Nephron progenitor cell (in vitro differentiated cells): ENCODE data around the gene KIF26B.

Experiments
- DNase-seq: peaks from one replicate; pipeline ENCODE4 v3.0.0; 2021
- H3K27ac Mint-ChIP-seq: 2 replicates; pipeline ENCODE4 v1.8.0; 2021; ENCODE audit warnings: mild to moderate bottlenecking, moderate library complexity, mixed read lengths
- H3K27me3 Mint-ChIP-seq: 2 replicates; pipeline ENCODE4 v1.8.0; 2021; ENCODE audit warnings: mild to moderate bottlenecking, low read depth, mixed read lengths; ENCODE audit not compliant: poor library complexity
- H3K36me3 Mint-ChIP-seq: 2 replicates; pipeline ENCODE4 v1.8.0; 2021; ENCODE audit warnings: low read depth, mixed read lengths
- H3K4me1 Mint-ChIP-seq: 2 replicates; pipeline ENCODE4 v1.8.0; 2021; ENCODE audit warnings: mixed read lengths
- H3K4me3 Mint-ChIP-seq: 2 replicates; pipeline ENCODE4 v1.8.0; 2021; ENCODE audit warnings: mild to moderate bottlenecking, moderate library complexity, mixed read lengths
- H3K9me3 Mint-ChIP-seq: 2 replicates; pipeline ENCODE4 v1.8.0; 2021; ENCODE audit warnings: mild to moderate bottlenecking, moderate library complexity, mixed read lengths
- TF ChIP-seq, protein P1 (sequence below): fragments of 200-600 bp; sonication (generic); IDR thresholded peaks from 2 replicates; pipeline ENCODE4 v1.5.0; 2021; ENCODE audit warnings: antibody characterized with exemption

The KIF26B gene

GRCh38 chr1:245183429-245183828 lies 28.6 kb downstream of the KIF26B start:
- no peak overlapping the region for H3K27ac Mint-ChIP-seq
- peaks cover 3% of the 10 kb centered on the region for H3K27me3 Mint-ChIP-seq
- no peak overlapping the region for H3K4me3 Mint-ChIP-seq

DNA sequence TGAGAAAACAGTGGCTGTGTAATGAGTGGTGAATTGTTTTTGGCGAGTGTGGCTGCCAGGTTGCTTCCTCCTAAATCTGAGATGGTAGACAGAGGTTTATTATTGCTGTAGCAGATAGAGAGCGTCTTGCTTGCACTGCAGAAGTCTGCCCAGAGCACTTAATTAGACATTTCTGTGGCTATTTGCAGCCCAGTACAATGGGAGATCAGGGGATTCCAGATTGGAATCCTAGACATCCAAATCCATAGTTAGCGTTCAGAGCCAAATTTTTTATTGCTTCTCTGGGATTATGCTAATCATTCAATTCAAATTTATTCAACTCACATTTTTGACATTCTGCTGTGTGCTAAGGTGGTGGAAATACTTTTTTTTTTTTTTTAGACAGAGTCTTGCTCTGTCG lies 30.0 kb downstream of the KIF26B start:
- Mint-ChIP-seq H3K36me3 (peaks cover 47% of the 10 kb centered on the region), H3K27me3 (peaks cover 3% of the 10 kb centered on the region), H3K4me3 (no peak overlapping the region), H3K9me3 (no peaks in the 10 kb centered on the region), H3K27ac (peak overlapping the region; percentile 47), H3K4me1 (peaks cover 49% of the 10 kb centered on the region)
- DNase-seq = no peak
- TF ChIP-seq, protein P1, sequence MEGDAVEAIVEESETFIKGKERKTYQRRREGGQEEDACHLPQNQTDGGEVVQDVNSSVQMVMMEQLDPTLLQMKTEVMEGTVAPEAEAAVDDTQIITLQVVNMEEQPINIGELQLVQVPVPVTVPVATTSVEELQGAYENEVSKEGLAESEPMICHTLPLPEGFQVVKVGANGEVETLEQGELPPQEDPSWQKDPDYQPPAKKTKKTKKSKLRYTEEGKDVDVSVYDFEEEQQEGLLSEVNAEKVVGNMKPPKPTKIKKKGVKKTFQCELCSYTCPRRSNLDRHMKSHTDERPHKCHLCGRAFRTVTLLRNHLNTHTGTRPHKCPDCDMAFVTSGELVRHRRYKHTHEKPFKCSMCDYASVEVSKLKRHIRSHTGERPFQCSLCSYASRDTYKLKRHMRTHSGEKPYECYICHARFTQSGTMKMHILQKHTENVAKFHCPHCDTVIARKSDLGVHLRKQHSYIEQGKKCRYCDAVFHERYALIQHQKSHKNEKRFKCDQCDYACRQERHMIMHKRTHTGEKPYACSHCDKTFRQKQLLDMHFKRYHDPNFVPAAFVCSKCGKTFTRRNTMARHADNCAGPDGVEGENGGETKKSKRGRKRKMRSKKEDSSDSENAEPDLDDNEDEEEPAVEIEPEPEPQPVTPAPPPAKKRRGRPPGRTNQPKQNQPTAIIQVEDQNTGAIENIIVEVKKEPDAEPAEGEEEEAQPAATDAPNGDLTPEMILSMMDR = no peak

More at GRCh38 chr1:245183429-245183828, 28.6 kb downstream of the KIF26B start:
- H3K4me1 Mint-ChIP-seq = peaks cover 60% of the 10 kb centered on the region
- peaks cover 36% of the 10 kb centered on the region for H3K36me3 Mint-ChIP-seq
- TF ChIP-seq, protein P1 = no peak
- no peak for DNase-seq
- H3K9me3 Mint-ChIP-seq = no peaks in the 10 kb centered on the region

GRCh38 chr1:245188403-245188802 lies 33.6 kb downstream of the KIF26B start:
- no peak overlapping the region for H3K4me3 Mint-ChIP-seq
- H3K27ac Mint-ChIP-seq = no peak overlapping the region
- H3K27me3 Mint-ChIP-seq = no peaks in the 10 kb centered on the region
- no peak for DNase-seq
- peaks cover 27% of the 10 kb centered on the region for H3K4me1 Mint-ChIP-seq
- TF ChIP-seq, protein P1 = no peak
- no peaks in the 10 kb centered on the region for H3K9me3 Mint-ChIP-seq
- H3K36me3 Mint-ChIP-seq = peaks cover 46% of the 10 kb centered on the region

DNA sequence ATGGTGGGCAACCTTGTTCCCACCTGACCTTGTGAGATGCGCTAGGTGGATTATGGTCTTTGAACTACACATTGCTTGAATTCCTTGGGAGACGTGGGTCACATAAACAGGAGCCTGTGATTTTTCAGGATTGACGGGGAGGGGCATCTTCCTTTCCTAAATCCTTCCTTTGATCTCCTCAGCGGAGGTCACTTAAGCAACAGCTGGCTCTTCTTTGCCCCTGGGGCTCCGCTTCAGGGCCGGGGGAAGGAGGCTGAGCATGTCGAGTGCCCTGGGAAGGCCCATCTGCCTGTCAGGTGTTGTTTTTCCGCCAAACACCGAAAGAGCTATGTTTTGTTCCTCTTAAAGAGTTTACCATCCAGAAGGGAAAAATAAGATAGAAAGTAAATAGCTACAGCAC lies 40.6 kb downstream of the KIF26B start:
- no peaks in the 10 kb centered on the region for H3K27me3 Mint-ChIP-seq
- H3K9me3 Mint-ChIP-seq = no peaks in the 10 kb centered on the region
- H3K27ac Mint-ChIP-seq = no peak overlapping the region
- TF ChIP-seq, protein P1 = no peak
- H3K4me3 Mint-ChIP-seq = no peak overlapping the region
- no peak for DNase-seq
- H3K4me1 Mint-ChIP-seq = peaks cover 57% of the 10 kb centered on the region
- H3K36me3 Mint-ChIP-seq = peaks cover 55% of the 10 kb centered on the region

- Mint-ChIP-seq H3K27ac (no peak overlapping the region), H3K4me3 (no peak overlapping the region), H3K9me3 (no peaks in the 10 kb centered on the region), H3K36me3 (peaks cover 57% of the 10 kb centered on the region), H3K4me1 (peaks cover 75% of the 10 kb centered on the region), H3K27me3 (no peaks in the 10 kb centered on the region)
- TF ChIP-seq, protein P1 = no peak
- DNase-seq = no peak
Measured at GRCh38 chr1:245197121-245197520, 42.3 kb downstream of the KIF26B start.

DNA sequence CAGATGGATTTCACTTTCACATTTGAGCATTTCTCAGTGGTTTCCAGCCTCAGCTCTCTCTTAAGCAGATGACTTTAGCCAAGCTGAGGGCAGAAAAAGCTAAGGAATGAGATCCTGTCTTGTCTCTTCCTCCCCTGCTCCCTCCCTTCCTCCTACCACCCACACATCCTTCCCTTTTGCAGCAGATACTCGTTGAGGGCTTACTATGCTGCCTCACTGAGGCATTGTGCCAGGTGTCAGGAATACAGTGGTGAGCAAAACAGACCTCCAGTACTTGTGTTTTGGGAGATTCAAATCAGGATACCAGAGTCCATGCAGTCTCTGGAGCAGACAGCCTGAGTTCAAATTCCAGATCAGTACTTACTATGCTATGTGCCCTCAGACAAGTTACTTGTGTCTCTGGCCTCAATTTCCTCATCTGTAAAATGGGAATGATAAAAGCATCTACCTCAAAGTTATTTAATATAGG lies 43.2 kb downstream of the KIF26B start:
- H3K9me3 Mint-ChIP-seq = no peaks in the 10 kb centered on the region
- H3K4me3 Mint-ChIP-seq = no peak overlapping the region
- no peaks in the 10 kb centered on the region for H3K27me3 Mint-ChIP-seq
- peak overlapping the region; percentile 28 for H3K27ac Mint-ChIP-seq
- H3K4me1 Mint-ChIP-seq = peaks cover 70% of the 10 kb centered on the region
- DNase-seq = no peak
- TF ChIP-seq, protein P1 = no peak
- peaks cover 58% of the 10 kb centered on the region for H3K36me3 Mint-ChIP-seq
